ENCODE measurements around the gene RAB8B.

DNA sequence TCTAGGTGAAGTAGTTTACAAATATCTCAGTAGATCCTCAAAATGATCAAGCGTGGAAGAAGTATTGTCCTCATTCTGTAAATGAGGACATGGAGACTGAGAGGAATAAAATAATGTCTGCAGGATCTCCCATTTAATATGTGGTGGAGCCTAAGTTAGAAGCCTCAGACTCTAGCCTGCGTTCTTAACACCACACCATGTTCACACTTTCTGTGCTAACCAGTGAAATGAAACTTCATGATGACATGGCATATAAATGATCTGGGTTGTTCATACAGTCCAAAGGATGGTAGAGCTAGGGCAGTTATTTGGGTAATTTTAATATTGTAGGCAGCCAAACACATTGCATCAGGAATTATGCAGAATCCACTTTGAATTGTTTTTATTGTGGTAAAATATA, 62.9 kb downstream of the RAB8B start:
- TF ChIP-seq POLR2AphosphoS5 (IDR thresholded peaks at IDR 0.05; ENCODE audit: low read depth, low read length) (no peak), SIN3A (IDR thresholded peaks at IDR 0.05; ENCODE audit: borderline replicate concordance, insufficient read depth, low read length) (no peak)
